ENCODE results near the gene SESN3. TPM values are rescaled to one million over a fixed set of nuclear protein-coding genes. Genes with fewer than 3 reads are reported as not detected.
A peak's percentile ranks its signal among the peaks of the same experiment; 100 is the strongest.

The SESN3 gene
- total RNA-seq, 1 experiment from 2014 or later, result 34.9 TPM

DNA sequence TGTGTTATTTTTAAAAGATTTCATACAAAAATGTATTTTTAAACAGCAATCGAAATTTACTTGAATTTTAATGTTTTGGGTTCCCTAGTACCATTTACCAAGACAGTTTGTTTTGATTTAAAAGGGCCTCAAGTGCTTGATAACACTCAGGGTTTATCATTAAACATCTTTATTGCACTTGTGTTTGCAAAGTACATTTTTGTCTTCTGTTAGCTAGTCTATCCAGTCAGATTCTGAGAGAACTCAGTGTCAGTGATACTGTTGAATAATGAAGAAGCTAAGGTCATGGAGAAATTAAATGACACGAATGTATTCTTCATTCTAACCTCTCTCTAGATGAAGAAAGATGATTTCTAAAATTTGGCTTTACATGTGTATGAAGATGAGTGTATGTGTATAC lies 12.7 kb upstream of the SESN3 start:
- H3K36me3 Mint-ChIP-seq, result no peaks in the 10 kb centered on the region
- TF ChIP-seq, protein P1, sequence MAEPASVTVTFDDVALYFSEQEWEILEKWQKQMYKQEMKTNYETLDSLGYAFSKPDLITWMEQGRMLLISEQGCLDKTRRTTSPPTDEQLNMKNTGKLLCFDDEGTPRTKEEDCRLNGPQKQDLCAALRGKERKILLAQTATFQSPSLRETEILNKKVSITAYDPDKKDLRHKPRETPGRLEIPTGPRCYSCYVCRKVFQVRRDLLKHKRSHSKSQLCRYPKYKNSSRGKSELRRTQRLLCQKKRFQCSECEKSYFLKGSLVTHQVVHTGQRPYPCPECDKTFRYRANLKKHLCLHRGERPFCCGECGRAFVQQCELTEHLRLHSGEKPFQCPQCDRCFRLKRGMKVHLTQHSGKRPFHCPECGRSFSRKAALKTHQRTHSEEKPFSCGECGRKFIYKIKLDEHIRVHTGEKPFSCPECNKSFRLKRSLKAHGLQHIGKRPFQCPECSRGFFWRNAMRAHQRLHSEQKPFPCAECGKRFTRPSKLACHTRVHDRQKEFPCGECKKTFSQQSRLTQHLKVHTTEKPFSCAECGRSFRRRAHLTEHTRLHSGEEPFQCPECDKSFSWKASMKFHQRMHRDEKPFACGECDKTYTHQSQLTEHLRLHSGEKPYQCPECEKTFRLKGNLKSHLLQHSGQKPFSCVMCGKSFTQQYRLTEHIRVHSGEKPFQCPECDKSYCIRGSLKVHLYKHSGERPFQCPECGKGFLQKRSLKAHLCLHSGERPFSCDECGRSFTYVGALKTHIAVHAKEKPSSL (CRISPR knock-in tag; conservative IDR thresholded peaks at IDR 0.05), result no peak
- TF ChIP-seq NFATC4 (CRISPR knock-in tag; IDR thresholded peaks at IDR 0.05) (no peak), SOX15 (CRISPR knock-in tag; IDR thresholded peaks at IDR 0.05) (no peak), ETV6 (CRISPR knock-in tag; IDR thresholded peaks at IDR 0.05) (no peak), SMAD4 (CRISPR knock-in tag; IDR thresholded peaks at IDR 0.05) (no peak), FOXP1 (CRISPR knock-in tag; IDR thresholded peaks at IDR 0.05; ENCODE audit: borderline replicate concordance) (no peak)
- TF ChIP-seq, protein P2, sequence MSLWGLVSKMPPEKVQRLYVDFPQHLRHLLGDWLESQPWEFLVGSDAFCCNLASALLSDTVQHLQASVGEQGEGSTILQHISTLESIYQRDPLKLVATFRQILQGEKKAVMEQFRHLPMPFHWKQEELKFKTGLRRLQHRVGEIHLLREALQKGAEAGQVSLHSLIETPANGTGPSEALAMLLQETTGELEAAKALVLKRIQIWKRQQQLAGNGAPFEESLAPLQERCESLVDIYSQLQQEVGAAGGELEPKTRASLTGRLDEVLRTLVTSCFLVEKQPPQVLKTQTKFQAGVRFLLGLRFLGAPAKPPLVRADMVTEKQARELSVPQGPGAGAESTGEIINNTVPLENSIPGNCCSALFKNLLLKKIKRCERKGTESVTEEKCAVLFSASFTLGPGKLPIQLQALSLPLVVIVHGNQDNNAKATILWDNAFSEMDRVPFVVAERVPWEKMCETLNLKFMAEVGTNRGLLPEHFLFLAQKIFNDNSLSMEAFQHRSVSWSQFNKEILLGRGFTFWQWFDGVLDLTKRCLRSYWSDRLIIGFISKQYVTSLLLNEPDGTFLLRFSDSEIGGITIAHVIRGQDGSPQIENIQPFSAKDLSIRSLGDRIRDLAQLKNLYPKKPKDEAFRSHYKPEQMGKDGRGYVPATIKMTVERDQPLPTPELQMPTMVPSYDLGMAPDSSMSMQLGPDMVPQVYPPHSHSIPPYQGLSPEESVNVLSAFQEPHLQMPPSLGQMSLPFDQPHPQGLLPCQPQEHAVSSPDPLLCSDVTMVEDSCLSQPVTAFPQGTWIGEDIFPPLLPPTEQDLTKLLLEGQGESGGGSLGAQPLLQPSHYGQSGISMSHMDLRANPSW (CRISPR knock-in tag; conservative IDR thresholded peaks at IDR 0.05; ENCODE audit: low read depth), result no peak
- TF ChIP-seq, protein P3, sequence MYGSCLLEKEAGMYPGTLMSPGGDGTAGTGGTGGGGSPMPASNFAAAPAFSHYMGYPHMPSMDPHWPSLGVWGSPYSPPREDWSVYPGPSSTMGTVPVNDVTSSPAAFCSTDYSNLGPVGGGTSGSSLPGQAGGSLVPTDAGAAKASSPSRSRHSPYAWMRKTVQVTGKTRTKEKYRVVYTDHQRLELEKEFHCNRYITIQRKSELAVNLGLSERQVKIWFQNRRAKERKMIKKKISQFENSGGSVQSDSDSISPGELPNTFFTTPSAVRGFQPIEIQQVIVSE (CRISPR knock-in tag; IDR thresholded peaks at IDR 0.05; ENCODE audit: borderline replicate concordance), result no peak
- TF ChIP-seq, protein P4, sequence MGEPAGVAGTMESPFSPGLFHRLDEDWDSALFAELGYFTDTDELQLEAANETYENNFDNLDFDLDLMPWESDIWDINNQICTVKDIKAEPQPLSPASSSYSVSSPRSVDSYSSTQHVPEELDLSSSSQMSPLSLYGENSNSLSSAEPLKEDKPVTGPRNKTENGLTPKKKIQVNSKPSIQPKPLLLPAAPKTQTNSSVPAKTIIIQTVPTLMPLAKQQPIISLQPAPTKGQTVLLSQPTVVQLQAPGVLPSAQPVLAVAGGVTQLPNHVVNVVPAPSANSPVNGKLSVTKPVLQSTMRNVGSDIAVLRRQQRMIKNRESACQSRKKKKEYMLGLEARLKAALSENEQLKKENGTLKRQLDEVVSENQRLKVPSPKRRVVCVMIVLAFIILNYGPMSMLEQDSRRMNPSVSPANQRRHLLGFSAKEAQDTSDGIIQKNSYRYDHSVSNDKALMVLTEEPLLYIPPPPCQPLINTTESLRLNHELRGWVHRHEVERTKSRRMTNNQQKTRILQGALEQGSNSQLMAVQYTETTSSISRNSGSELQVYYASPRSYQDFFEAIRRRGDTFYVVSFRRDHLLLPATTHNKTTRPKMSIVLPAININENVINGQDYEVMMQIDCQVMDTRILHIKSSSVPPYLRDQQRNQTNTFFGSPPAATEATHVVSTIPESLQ (CRISPR knock-in tag; IDR thresholded peaks at IDR 0.05), result no peak
- TF ChIP-seq, protein P5, sequence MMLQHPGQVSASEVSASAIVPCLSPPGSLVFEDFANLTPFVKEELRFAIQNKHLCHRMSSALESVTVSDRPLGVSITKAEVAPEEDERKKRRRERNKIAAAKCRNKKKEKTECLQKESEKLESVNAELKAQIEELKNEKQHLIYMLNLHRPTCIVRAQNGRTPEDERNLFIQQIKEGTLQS (CRISPR knock-in tag; conservative IDR thresholded peaks at IDR 0.05), result no peak
- H3K4me1 Mint-ChIP-seq, result peaks cover 48% of the 10 kb centered on the region
- H3K9me3 Mint-ChIP-seq, result peaks cover 4% of the 10 kb centered on the region; the same call in 1 of the 2 replicates
- no peaks in the 10 kb centered on the region for H3K27me3 Mint-ChIP-seq (ENCODE audit: low read depth)
- H3K27ac Mint-ChIP-seq, result no peak overlapping the region
- ChIA-PET POLR2A (no interaction called here), CTCF (no interaction called here)
- DNase-seq (ENCODE audit: low spot score) (no peak), ATAC-seq (no peak)
- no peak overlapping the region for H3K4me3 Mint-ChIP-seq

DNA sequence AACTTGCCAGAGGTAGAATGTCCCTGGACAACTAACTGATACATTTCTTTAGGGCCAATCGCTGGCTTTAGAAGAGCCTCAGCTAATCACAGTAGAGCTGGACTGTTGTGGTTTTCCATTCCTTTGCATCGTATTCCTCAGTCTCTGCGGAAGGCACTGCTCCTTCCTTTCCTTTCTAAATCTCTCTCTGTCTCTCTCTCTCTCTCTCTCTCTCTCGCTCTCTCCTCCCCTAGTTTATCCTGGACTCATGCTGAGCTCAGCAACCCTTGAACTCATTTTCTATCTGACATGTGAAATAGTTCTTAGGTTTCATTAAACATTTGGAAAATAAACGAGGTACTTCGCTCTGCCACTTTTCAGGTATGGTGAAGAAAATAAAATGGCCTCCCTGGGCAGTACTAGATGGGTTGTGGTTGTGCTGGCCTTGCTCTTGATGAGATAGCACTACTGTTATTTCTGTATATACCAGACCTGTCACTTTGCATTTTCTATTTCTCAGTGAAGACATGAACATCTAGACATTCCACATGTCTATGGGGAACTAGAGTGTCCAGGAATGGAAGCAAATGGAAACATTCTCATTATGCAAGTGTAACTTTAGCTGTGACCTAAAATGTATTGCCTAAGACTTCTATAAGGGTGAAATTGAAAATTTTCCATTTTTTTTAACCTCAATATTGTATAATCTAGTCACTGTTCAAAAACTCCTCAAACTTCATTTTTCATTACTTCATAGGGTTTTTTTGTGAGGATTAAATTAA lies 12.0 kb upstream of the SESN3 start:
- Mint-ChIP-seq H3K36me3 (no peaks in the 10 kb centered on the region), H3K4me3 (no peak overlapping the region), H3K9me3 (peaks cover 4% of the 10 kb centered on the region; the same call in 1 of the 2 replicates), H3K27ac (peak overlapping the region; percentile 82), H3K4me1 (peaks cover 43% of the 10 kb centered on the region), H3K27me3 (ENCODE audit: low read depth) (no peaks in the 10 kb centered on the region)
- ATAC-seq (peak; percentile 70), DNase-seq (ENCODE audit: low spot score) (no peak)
- ChIA-PET CTCF (no interaction called here), POLR2A (interaction anchor here (1.5 kb wide), 1 partner anchor 12 kb away, joined by 4 read pairs; the partner anchor contains the start of gene SESN3)
- TF ChIP-seq, protein P2 (CRISPR knock-in tag; conservative IDR thresholded peaks at IDR 0.05; ENCODE audit: low read depth), result no peak
- TF ChIP-seq RELA (CRISPR knock-in tag; IDR thresholded peaks at IDR 0.05; ENCODE audit: borderline replicate concordance) (no peak), GABPB1 (CRISPR knock-in tag; IDR thresholded peaks at IDR 0.05) (no peak), NFYB (CRISPR knock-in tag; conservative IDR thresholded peaks at IDR 0.05; ENCODE audit: low read depth) (no peak), ETV6 (CRISPR knock-in tag; IDR thresholded peaks at IDR 0.05) (no peak)
- TF ChIP-seq, protein P6, sequence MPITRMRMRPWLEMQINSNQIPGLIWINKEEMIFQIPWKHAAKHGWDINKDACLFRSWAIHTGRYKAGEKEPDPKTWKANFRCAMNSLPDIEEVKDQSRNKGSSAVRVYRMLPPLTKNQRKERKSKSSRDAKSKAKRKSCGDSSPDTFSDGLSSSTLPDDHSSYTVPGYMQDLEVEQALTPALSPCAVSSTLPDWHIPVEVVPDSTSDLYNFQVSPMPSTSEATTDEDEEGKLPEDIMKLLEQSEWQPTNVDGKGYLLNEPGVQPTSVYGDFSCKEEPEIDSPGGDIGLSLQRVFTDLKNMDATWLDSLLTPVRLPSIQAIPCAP (CRISPR knock-in tag; IDR thresholded peaks at IDR 0.05), result no peak
- TF ChIP-seq, protein P7, sequence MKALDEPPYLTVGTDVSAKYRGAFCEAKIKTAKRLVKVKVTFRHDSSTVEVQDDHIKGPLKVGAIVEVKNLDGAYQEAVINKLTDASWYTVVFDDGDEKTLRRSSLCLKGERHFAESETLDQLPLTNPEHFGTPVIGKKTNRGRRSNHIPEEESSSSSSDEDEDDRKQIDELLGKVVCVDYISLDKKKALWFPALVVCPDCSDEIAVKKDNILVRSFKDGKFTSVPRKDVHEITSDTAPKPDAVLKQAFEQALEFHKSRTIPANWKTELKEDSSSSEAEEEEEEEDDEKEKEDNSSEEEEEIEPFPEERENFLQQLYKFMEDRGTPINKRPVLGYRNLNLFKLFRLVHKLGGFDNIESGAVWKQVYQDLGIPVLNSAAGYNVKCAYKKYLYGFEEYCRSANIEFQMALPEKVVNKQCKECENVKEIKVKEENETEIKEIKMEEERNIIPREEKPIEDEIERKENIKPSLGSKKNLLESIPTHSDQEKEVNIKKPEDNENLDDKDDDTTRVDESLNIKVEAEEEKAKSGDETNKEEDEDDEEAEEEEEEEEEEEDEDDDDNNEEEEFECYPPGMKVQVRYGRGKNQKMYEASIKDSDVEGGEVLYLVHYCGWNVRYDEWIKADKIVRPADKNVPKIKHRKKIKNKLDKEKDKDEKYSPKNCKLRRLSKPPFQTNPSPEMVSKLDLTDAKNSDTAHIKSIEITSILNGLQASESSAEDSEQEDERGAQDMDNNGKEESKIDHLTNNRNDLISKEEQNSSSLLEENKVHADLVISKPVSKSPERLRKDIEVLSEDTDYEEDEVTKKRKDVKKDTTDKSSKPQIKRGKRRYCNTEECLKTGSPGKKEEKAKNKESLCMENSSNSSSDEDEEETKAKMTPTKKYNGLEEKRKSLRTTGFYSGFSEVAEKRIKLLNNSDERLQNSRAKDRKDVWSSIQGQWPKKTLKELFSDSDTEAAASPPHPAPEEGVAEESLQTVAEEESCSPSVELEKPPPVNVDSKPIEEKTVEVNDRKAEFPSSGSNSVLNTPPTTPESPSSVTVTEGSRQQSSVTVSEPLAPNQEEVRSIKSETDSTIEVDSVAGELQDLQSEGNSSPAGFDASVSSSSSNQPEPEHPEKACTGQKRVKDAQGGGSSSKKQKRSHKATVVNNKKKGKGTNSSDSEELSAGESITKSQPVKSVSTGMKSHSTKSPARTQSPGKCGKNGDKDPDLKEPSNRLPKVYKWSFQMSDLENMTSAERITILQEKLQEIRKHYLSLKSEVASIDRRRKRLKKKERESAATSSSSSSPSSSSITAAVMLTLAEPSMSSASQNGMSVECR (CRISPR knock-in tag; IDR thresholded peaks at IDR 0.05; ENCODE audit: borderline replicate concordance), result no peak

Measured in WTC11 (cell line).